IMR-90 (cell line): ENCODE results near the gene ABAT. TPM values are rescaled to one million over a fixed set of nuclear protein-coding genes. Genes with fewer than 3 reads are reported as not detected.

Source experiments
- ATAC-seq: fragments of 200-7000 bp; cut with Tn5 transposase; 2 replicates; pipeline ENCODE4 v1.9.1; 2020; ENCODE audit warnings: low read depth, mild to moderate bottlenecking, moderate library complexity
- BruUV-seq: library from RNA; stranded (reverse); fragments of 400-500 nt; replicated peaks from 2 replicates; lab custom pipeline; 2021; lab: Mats Ljungman, UMichigan
- CTCF ChIA-PET: fragments of 300-600 bp; formaldehyde crosslinking; extraction: SDS; loops from one replicate; lab custom pipeline; 2021; ENCODE audit warnings: antibody characterized with exemption; lab: Yijun Ruan, JAX
- POLR2A ChIA-PET: fragments of 300-600 bp; sonication (Branson Sonifier 250); formaldehyde crosslinking; loops from one replicate; lab custom pipeline; 2022; ENCODE audit warnings: antibody characterized with exemption; ENCODE audit not compliant: unreplicated experiment; lab: Charles Lee
- DNase-seq: peaks from one replicate; pipeline ENCODE4 v3.0.0; 2013
- H2AFZ ChIP-seq: replicated peaks from 2 replicates; pipeline ENCODE3; 2013; ENCODE audit warnings: low read length, mild to moderate bottlenecking; ENCODE audit not compliant: poor library complexity
- H2AK5ac ChIP-seq: 2 replicates; pipeline ENCODE4 v1.6.1; 2013; ENCODE audit warnings: low read depth, low read length, inconsistent platforms
- H2AK9ac ChIP-seq: replicated peaks from 2 replicates; pipeline ENCODE3; 2013; ENCODE audit warnings: mild to moderate bottlenecking, low read depth, low read length, moderate library complexity; ENCODE audit not compliant: poor library complexity
- H2BK120ac ChIP-seq: 2 replicates; pipeline ENCODE4 v1.6.1; 2013; ENCODE audit warnings: low read depth, low read length, inconsistent platforms
- H2BK15ac ChIP-seq: 3 replicates; pipeline ENCODE4 v1.6.1; 2013; ENCODE audit warnings: low read depth, low read length, inconsistent platforms
- H2BK20ac ChIP-seq: 2 replicates; pipeline ENCODE4 v1.6.1; 2013; ENCODE audit warnings: low read depth, mild to moderate bottlenecking, inconsistent platforms, low read length, moderate library complexity
- H2BK5ac ChIP-seq: 2 replicates; pipeline ENCODE4 v1.6.1; 2013; ENCODE audit warnings: mild to moderate bottlenecking, low read depth, low read length, inconsistent platforms; ENCODE audit not compliant: poor library complexity, severe bottlenecking
- H3K14ac ChIP-seq: replicated peaks from 2 replicates; pipeline ENCODE4 v1.6.1; 2013; ENCODE audit warnings: low read depth, low read length, inconsistent platforms
- H3K18ac ChIP-seq: 2 replicates; pipeline ENCODE4 v1.6.1; 2013; ENCODE audit warnings: low read depth, low read length, control low read depth
- H3K23ac ChIP-seq: 2 replicates; pipeline ENCODE4 v1.6.1; 2013; ENCODE audit warnings: low read depth, low read length, inconsistent platforms
- H3K27ac ChIP-seq: 2 replicates; pipeline ENCODE4 v1.5.1; 2013; ENCODE audit warnings: mild to moderate bottlenecking, control low read depth, low read length; ENCODE audit not compliant: insufficient read depth
- H3K27me3 ChIP-seq: 2 replicates; pipeline ENCODE4 v1.6.1; 2013; ENCODE audit warnings: low read length; ENCODE audit not compliant: control insufficient read depth, insufficient read depth
- H3K36me3 ChIP-seq: 2 replicates; pipeline ENCODE4 v1.6.1; 2013; ENCODE audit warnings: low read length, mixed read lengths; ENCODE audit not compliant: control insufficient read depth, insufficient read depth
- H3K4ac ChIP-seq: 2 replicates; pipeline ENCODE4 v1.6.1; 2013; ENCODE audit warnings: low read depth, low read length, inconsistent platforms
- H3K4me1 ChIP-seq: 2 replicates; pipeline ENCODE4 v1.6.1; 2013; ENCODE audit warnings: low read length, mixed read lengths; ENCODE audit not compliant: control insufficient read depth, insufficient read depth
- H3K4me2 ChIP-seq: 2 replicates; pipeline ENCODE4 v1.6.1; 2013; ENCODE audit warnings: low read depth, mild to moderate bottlenecking, control low read depth, low read length, moderate library complexity
- H3K4me3 ChIP-seq: 2 replicates; pipeline ENCODE4 v1.5.1; 2013; ENCODE audit warnings: low read depth, mild to moderate bottlenecking, control low read depth, low read length, moderate library complexity; ENCODE audit not compliant: insufficient read depth
- H3K56ac ChIP-seq: 2 replicates; pipeline ENCODE4 v1.6.1; 2013; ENCODE audit warnings: low read length, inconsistent platforms; ENCODE audit not compliant: insufficient read depth; ENCODE audit errors: extremely low read depth
- H3K79me1 ChIP-seq, 2 experiments: 2 replicates each; pipeline ENCODE4 v1.6.1; 2013; ENCODE audit warnings: low read length in 2 of 2, inconsistent platforms in 1 of 2, low read depth in 1 of 2
- H3K9ac ChIP-seq: 2 replicates; pipeline ENCODE4 v1.6.1; 2013; ENCODE audit warnings: low read depth, low read length, control low read depth
- H3K9me1 ChIP-seq: 2 replicates; pipeline ENCODE4 v1.6.1; 2013; ENCODE audit warnings: low read length, inconsistent platforms; ENCODE audit not compliant: insufficient read depth
- H3K9me3 ChIP-seq: 2 replicates; pipeline ENCODE4 v1.6.1; 2013; ENCODE audit warnings: low read length; ENCODE audit not compliant: control insufficient read depth, insufficient read depth
- H4K20me1 ChIP-seq: 2 replicates; pipeline ENCODE4 v1.6.1; 2013; ENCODE audit warnings: low read length, inconsistent platforms; ENCODE audit not compliant: insufficient read depth
- H4K5ac ChIP-seq: 2 replicates; pipeline ENCODE4 v1.6.1; 2013; ENCODE audit warnings: mild to moderate bottlenecking, low read depth, low read length, control low read depth
- H4K8ac ChIP-seq, 2 experiments: 2 replicates each; pipeline ENCODE4 v1.6.1; 2013; ENCODE audit warnings: low read depth in 2 of 2, low read length in 2 of 2, control low read depth in 1 of 2, inconsistent platforms in 1 of 2
- H4K91ac ChIP-seq: 2 replicates; pipeline ENCODE4 v1.6.1; 2013; ENCODE audit warnings: low read depth, low read length, inconsistent platforms; ENCODE audit not compliant: insufficient read depth
- ELK1 ChIP-seq: fragments of 150-350 bp; IDR thresholded peaks from 2 replicates; pipeline ENCODE4 v1.6.1; 2016; ENCODE audit warnings: low read depth, mild to moderate bottlenecking, low read length, moderate library complexity, borderline replicate concordance
- POLR2A ChIP-seq: IDR thresholded peaks from 2 replicates; pipeline ENCODE4 v1.6.1; 2012; ENCODE audit warnings: mild to moderate bottlenecking, low read depth, low read length
- RFX5 ChIP-seq: IDR thresholded peaks from 2 replicates; pipeline ENCODE4 v1.8.0; 2012; ENCODE audit warnings: low read depth, mild to moderate bottlenecking, low read length, moderate library complexity
- SMC3 ChIP-seq: fragments of 150-350 bp; IDR thresholded peaks from 2 replicates; pipeline ENCODE4 v1.6.1; 2016; ENCODE audit warnings: low read depth, mild to moderate bottlenecking, antibody characterized with exemption, low read length, moderate library complexity
- WGBS, 2 experiments: methylation state at CpG; one replicate each; pipeline versions ENCODE4 v1.1.5 to v1.1.7; 2013; ENCODE audit warnings: missing lambda C conversion rate in 2 of 2; ENCODE audit not compliant: insufficient read length in 1 of 2; ENCODE audit errors: extremely low coverage in 2 of 2; 5-methylcytosine and 5-hydroxymethylcytosine counted together
- dilution Hi-C: fragments of 300-500 bp; cut with HindIII; formaldehyde crosslinking; loops from one replicate; pipeline ENCODE4 v1.14.3; 2018; ENCODE audit warnings: low sequenced_read_pairs; ENCODE audit not compliant: unreplicated experiment
- in situ Hi-C: fragments of 300-500 bp; cut with MboI; formaldehyde crosslinking; loops from 3 replicates; pipeline ENCODE4 v1.14.3; 2019; ENCODE audit warnings: low sequenced_read_pairs, inconsistent platforms, mixed read lengths
- intact Hi-C: fragments of 100-400 bp; cut with micrococcal nuclease; formaldehyde crosslinking; loops from 2 replicates; pipeline ENCODE4 v1.10.0; 2022
- polyA plus RNA-seq, 3 experiments: library from polyadenylated mRNA; depleted of rRNA; stranded (reverse); fragments of >200 nt; gene quantifications; 2 replicates each; pipeline ENCODE4 v1.2.3, GENCODE V29; 2012; ENCODE audit warnings: low replicate concordance in 1 of 3
- total RNA-seq: library from RNA; depleted of rRNA; stranded (reverse); fragments of >200 nt; gene quantifications from 2 replicates; pipeline ENCODE4 v1.2.3, GENCODE V29; 2012

Gene ABAT
- total and polyA plus RNA-seq, 2 of the 4 experiments (the other 2 are of a cell fraction), result 4.5 to 6.9 TPM

GRCh38 chr16:8818504-8819270, 144.3 kb downstream of the ABAT start:
- H3K4me3 ChIP-seq, result no peak overlapping the region
- peaks cover 31 to 62% of the 10 kb centered on the region in 2 experiments for H3K79me1 ChIP-seq
- no peak overlapping the region for H2AFZ ChIP-seq
- dilution Hi-C loops (no loop called here), in situ Hi-C loops (no loop called here), intact Hi-C loops (no loop called here)
- H3K9me3 ChIP-seq, result no peaks in the 10 kb centered on the region
- H4K20me1 ChIP-seq, result peaks cover 21% of the 10 kb centered on the region
- no peak overlapping the region for H4K8ac ChIP-seq
- no peak overlapping the region for H3K23ac ChIP-seq
- ChIA-PET CTCF (no interaction called here), POLR2A (no interaction called here)
- ATAC-seq (no peak), DNase-seq (no peak)
- H2BK5ac ChIP-seq, result no peak overlapping the region
- H3K27ac ChIP-seq, result no peak overlapping the region
- peaks cover 2% of the 10 kb centered on the region; the same call in 1 of the 2 replicates for H3K4me1 ChIP-seq
- H4K5ac ChIP-seq, result no peak overlapping the region
- H2AK9ac ChIP-seq, result no peak overlapping the region
- no peak overlapping the region for H2AK5ac ChIP-seq
- no peak overlapping the region for H3K9ac ChIP-seq
- peaks cover 52% of the 10 kb centered on the region for H3K36me3 ChIP-seq
- no peak overlapping the region for H4K91ac ChIP-seq
- H3K56ac ChIP-seq, result no peak overlapping the region
- no peaks in the 10 kb centered on the region for H3K27me3 ChIP-seq
- no peak for TF ChIP-seq SMC3
- no peak for TF ChIP-seq RFX5
- no peak for TF ChIP-seq POLR2A
- TF ChIP-seq ELK1, result no peak
- no peak overlapping the region for H2BK20ac ChIP-seq
- H3K14ac ChIP-seq, result no peak overlapping the region
- H2BK15ac ChIP-seq, result no peak overlapping the region
- no peak overlapping the region for H3K18ac ChIP-seq
- peaks cover 9% of the 10 kb centered on the region; the same call in 1 of the 2 replicates for H3K9me1 ChIP-seq
- WGBS, 2 experiments, result 62% methylated on average over 5 of the region's 10 CpGs; no CpG with 5 or more reads in 1 of the 2 experiments
- no peak overlapping the region for H3K4me2 ChIP-seq
- BruUV-seq, result no TSS peak
- no peak overlapping the region for H3K4ac ChIP-seq
- H2BK120ac ChIP-seq, result no peak overlapping the region
